GM12878 (cell line): Measurements from ENCODE around the gene HEATR9. TPM values are rescaled to one million over a fixed set of nuclear protein-coding genes. Genes with fewer than 3 reads are reported as not detected.

ENCODE experiments used
- CBX3 ChIP-seq: fragments of 200-600 bp; sonication (generic); IDR thresholded peaks from 2 replicates; pipeline ENCODE4 v1.6.1; 2016; ENCODE audit warnings: low read depth, borderline replicate concordance
- EED ChIP-seq: sonication (generic); IDR thresholded peaks from 2 replicates; pipeline ENCODE4 v1.6.1; 2016; ENCODE audit warnings: antibody characterized with exemption, low read depth
- MTA2 ChIP-seq: fragments of 450-650 bp; IDR thresholded peaks from 2 replicates; pipeline ENCODE4 v1.6.1; 2016; ENCODE audit warnings: low read depth, mild to moderate bottlenecking, moderate library complexity
- MYC ChIP-seq: IDR thresholded peaks from 2 replicates; pipeline ENCODE4 v1.6.1; 2011; ENCODE audit warnings: mild to moderate bottlenecking, low read length, moderate library complexity, inconsistent platforms; ENCODE audit not compliant: insufficient read depth, insufficient replicate concordance, insufficient read length, severe bottlenecking
- NFXL1 ChIP-seq: fragments of 450-650 bp; IDR thresholded peaks from 2 replicates; pipeline ENCODE4 v1.6.1; 2017; ENCODE audit warnings: antibody characterized with exemption, mild to moderate bottlenecking, borderline replicate concordance
- NR2C2 ChIP-seq: IDR thresholded peaks from 2 replicates; pipeline ENCODE4 v1.6.1; 2011; ENCODE audit warnings: borderline replicate concordance, low read depth; ENCODE audit not compliant: control insufficient read depth, insufficient read length
- RELA ChIP-seq: fragments of 450-650 bp; IDR thresholded peaks from 2 replicates; pipeline ENCODE4 v1.8.0; 2014; ENCODE audit warnings: borderline replicate concordance; ENCODE audit not compliant: partially characterized antibody
- RUNX3 ChIP-seq: IDR thresholded peaks from 2 replicates; pipeline ENCODE4 v1.6.1; 2012; ENCODE audit warnings: low read length, inconsistent platforms
- SIN3A ChIP-seq: IDR thresholded peaks from 2 replicates; pipeline ENCODE4 v1.6.1; 2012; ENCODE audit warnings: low read depth, low read length, improper control_type of control experiment
- SP1 ChIP-seq: IDR thresholded peaks from one replicate; pipeline ENCODE4 v1.6.1; 2011; ENCODE audit warnings: low read depth, low read length
- SPI1 ChIP-seq: IDR thresholded peaks from 2 replicates; pipeline ENCODE4 v1.6.1; 2011; ENCODE audit warnings: low read depth, mild to moderate bottlenecking, low read length, moderate library complexity, borderline replicate concordance; ENCODE audit not compliant: insufficient read depth
- SREBF2 ChIP-seq: IDR thresholded peaks from 2 replicates; pipeline ENCODE4 v1.6.1; 2012; ENCODE audit warnings: mild to moderate bottlenecking, low read length
- TBL1XR1 ChIP-seq: IDR thresholded peaks from 2 replicates; pipeline ENCODE4 v1.6.1; 2012; ENCODE audit warnings: low read depth, low read length, improper control_type of control experiment
- TCF12 ChIP-seq: IDR thresholded peaks from 2 replicates; pipeline ENCODE4 v1.6.1; 2011; ENCODE audit warnings: low read depth, mild to moderate bottlenecking, low read length
- TCF7 ChIP-seq: IDR thresholded peaks from 2 replicates; pipeline ENCODE4 v1.6.1; 2014; ENCODE audit warnings: antibody characterized with exemption, borderline replicate concordance
- YY1 ChIP-seq: IDR thresholded peaks from 2 replicates; pipeline ENCODE4 v1.6.1; 2011; ENCODE audit warnings: low read depth, mild to moderate bottlenecking, low read length
- ZBED1 ChIP-seq: IDR thresholded peaks from 2 replicates; pipeline ENCODE4 v1.6.1; 2016; ENCODE audit warnings: borderline replicate concordance
- ZNF274 ChIP-seq: IDR thresholded peaks from one replicate; pipeline ENCODE4 v1.8.0; 2011; ENCODE audit not compliant: insufficient read length, insufficient read depth
- polyA plus RNA-seq, 11 experiments: library from polyadenylated mRNA; depleted of rRNA in 4 of 11; unstranded in 6 of 11; stranded (reverse) in 5 of 11; fragments of >200 nt; fragmentation: Nextera tagmentation in 4 of 11; fragmentation: Illumina TruSeq in 1 of 11; extraction: Ambion mirVana in 4 of 11; extraction: Trizol in 1 of 11; gene quantifications; 1 replicate in 1 of 11; 2 replicates in 10 of 11; pipeline versions ENCODE4 v1.2.1 to v1.2.3, GENCODE V29; 2011 to 2016; ENCODE audit warnings: inconsistent platforms in 2 of 11, missing spikeins in 2 of 11, low read depth in 1 of 11
- total RNA-seq, 4 experiments: library from RNA; depleted of rRNA in 3 of 4; stranded (reverse); fragments of >200 nt in 3 of 4; fragmentation: Illumina TruSeq in 1 of 4; extraction: Trizol in 1 of 4; gene quantifications; 2 replicates each; pipeline versions ENCODE4 v1.2.1 to v1.2.3, GENCODE V29; 2013 to 2021
- TF ChIP-seq, protein P1 (sequence below): IDR thresholded peaks from 2 replicates; pipeline ENCODE4 v1.6.1; 2011; ENCODE audit warnings: borderline replicate concordance, low read depth, mild to moderate bottlenecking, moderate library complexity, low read length; ENCODE audit not compliant: insufficient read depth, poor library complexity, severe bottlenecking
- TF ChIP-seq, protein P2 (sequence below), 3 experiments: IDR thresholded peaks in 2 of 3; conservative IDR thresholded peaks in 1 of 3; 2 replicates each; pipeline ENCODE4 v1.5.1; 2011; ENCODE audit warnings: low read depth in 3 of 3, low read length in 3 of 3, mild to moderate bottlenecking in 3 of 3, control low read depth in 2 of 3, moderate library complexity in 2 of 3, inconsistent platforms in 1 of 3, mixed read lengths in 1 of 3; ENCODE audit not compliant: control insufficient read depth in 2 of 3, insufficient read depth in 1 of 3; ENCODE audit errors: extremely low read depth in 1 of 3
- TF ChIP-seq, protein P3 (sequence below): fragments of 450-650 bp; conservative IDR thresholded peaks from 2 replicates; pipeline ENCODE4 v1.6.1; 2017; ENCODE audit warnings: mild to moderate bottlenecking, moderate library complexity
- TF ChIP-seq, protein P4 (sequence below): fragments of 150-350 bp; IDR thresholded peaks from 2 replicates; pipeline ENCODE4 v1.6.1; 2016; ENCODE audit warnings: low read depth, low read length

The HEATR9 gene
- total and polyA plus RNA-seq, 10 of the 15 experiments (the other 5 are each of a cell fraction or from before 2014, with no cell fraction given), result 0.04 to 0.43 (median 0.13) TPM; not detected in 2

DNA sequence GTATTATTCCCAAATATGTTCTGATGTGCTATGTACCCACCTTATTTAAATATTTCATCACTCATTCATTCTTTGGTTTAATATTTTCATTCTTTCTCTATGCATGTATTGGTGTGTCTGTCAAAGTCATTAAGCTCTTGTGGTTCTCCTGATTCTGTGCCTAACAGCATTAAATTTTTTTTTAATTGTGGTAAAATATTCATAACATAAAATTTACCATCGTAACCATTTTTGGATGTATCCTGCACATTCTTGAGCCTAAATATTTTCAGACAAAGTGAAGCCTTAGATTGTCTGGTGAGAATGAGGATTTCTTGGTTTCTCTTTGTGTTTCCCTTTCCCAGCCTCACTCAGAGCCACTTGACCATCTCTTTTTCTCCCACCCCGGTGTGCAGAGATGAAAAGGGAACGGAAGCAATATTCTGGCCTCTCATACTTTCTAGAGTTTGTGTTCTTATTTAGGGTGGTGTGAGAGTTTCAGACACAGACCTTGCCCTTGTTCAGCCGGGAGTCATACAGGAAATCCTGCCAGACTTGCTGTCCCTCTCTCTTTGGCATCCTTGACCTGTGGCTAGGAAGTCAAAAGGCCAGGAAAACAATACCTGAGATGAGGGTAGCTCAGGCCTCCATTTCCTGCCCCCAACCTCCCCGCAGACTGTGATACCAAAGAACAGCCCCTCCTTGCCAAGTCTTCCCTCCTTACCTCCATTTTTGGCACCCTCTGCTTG, 6.5 kb upstream of the HEATR9 start (continued):
- TF ChIP-seq, protein P1, sequence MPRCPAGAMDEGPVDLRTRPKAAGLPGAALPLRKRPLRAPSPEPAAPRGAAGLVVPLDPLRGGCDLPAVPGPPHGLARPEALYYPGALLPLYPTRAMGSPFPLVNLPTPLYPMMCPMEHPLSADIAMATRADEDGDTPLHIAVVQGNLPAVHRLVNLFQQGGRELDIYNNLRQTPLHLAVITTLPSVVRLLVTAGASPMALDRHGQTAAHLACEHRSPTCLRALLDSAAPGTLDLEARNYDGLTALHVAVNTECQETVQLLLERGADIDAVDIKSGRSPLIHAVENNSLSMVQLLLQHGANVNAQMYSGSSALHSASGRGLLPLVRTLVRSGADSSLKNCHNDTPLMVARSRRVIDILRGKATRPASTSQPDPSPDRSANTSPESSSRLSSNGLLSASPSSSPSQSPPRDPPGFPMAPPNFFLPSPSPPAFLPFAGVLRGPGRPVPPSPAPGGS, result no peak
- no peak for TF ChIP-seq TCF7
- no peak for TF ChIP-seq RELA
- TF ChIP-seq, protein P2, sequence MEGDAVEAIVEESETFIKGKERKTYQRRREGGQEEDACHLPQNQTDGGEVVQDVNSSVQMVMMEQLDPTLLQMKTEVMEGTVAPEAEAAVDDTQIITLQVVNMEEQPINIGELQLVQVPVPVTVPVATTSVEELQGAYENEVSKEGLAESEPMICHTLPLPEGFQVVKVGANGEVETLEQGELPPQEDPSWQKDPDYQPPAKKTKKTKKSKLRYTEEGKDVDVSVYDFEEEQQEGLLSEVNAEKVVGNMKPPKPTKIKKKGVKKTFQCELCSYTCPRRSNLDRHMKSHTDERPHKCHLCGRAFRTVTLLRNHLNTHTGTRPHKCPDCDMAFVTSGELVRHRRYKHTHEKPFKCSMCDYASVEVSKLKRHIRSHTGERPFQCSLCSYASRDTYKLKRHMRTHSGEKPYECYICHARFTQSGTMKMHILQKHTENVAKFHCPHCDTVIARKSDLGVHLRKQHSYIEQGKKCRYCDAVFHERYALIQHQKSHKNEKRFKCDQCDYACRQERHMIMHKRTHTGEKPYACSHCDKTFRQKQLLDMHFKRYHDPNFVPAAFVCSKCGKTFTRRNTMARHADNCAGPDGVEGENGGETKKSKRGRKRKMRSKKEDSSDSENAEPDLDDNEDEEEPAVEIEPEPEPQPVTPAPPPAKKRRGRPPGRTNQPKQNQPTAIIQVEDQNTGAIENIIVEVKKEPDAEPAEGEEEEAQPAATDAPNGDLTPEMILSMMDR (IDR thresholded peaks at IDR 0.05 in 2 of 3, conservative IDR thresholded peaks at IDR 0.05 in 1 of 3; ENCODE audit: control insufficient read depth in 2 of 3, extremely low read depth in 1 of 3, insufficient read depth in 1 of 3, low read depth in 3 of 3, low read length in 3 of 3), result no peak
- no peak for TF ChIP-seq MYC
- TF ChIP-seq TBL1XR1, result no peak
- no peak for TF ChIP-seq SIN3A
- TF ChIP-seq SPI1, result no peak
- no peak for TF ChIP-seq NFXL1
- TF ChIP-seq RUNX3, result peak; percentile 38; the same call in 1 of the 2 replicates
- no peak for TF ChIP-seq SREBF2
- no peak for TF ChIP-seq NR2C2
- TF ChIP-seq, protein P3, sequence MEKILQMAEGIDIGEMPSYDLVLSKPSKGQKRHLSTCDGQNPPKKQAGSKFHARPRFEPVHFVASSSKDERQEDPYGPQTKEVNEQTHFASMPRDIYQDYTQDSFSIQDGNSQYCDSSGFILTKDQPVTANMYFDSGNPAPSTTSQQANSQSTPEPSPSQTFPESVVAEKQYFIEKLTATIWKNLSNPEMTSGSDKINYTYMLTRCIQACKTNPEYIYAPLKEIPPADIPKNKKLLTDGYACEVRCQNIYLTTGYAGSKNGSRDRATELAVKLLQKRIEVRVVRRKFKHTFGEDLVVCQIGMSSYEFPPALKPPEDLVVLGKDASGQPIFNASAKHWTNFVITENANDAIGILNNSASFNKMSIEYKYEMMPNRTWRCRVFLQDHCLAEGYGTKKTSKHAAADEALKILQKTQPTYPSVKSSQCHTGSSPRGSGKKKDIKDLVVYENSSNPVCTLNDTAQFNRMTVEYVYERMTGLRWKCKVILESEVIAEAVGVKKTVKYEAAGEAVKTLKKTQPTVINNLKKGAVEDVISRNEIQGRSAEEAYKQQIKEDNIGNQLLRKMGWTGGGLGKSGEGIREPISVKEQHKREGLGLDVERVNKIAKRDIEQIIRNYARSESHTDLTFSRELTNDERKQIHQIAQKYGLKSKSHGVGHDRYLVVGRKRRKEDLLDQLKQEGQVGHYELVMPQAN, result no peak
- peak; percentile 27; the same call in 1 of the 2 replicates for TF ChIP-seq EED
- no peak for TF ChIP-seq SP1
- no peak for TF ChIP-seq ZNF274
- TF ChIP-seq CBX3, result no peak
- no peak for TF ChIP-seq ZBED1
- no peak for TF ChIP-seq TCF12
- TF ChIP-seq YY1, result peak; percentile 44; the same call in 1 of the 2 replicates
- TF ChIP-seq, protein P4, sequence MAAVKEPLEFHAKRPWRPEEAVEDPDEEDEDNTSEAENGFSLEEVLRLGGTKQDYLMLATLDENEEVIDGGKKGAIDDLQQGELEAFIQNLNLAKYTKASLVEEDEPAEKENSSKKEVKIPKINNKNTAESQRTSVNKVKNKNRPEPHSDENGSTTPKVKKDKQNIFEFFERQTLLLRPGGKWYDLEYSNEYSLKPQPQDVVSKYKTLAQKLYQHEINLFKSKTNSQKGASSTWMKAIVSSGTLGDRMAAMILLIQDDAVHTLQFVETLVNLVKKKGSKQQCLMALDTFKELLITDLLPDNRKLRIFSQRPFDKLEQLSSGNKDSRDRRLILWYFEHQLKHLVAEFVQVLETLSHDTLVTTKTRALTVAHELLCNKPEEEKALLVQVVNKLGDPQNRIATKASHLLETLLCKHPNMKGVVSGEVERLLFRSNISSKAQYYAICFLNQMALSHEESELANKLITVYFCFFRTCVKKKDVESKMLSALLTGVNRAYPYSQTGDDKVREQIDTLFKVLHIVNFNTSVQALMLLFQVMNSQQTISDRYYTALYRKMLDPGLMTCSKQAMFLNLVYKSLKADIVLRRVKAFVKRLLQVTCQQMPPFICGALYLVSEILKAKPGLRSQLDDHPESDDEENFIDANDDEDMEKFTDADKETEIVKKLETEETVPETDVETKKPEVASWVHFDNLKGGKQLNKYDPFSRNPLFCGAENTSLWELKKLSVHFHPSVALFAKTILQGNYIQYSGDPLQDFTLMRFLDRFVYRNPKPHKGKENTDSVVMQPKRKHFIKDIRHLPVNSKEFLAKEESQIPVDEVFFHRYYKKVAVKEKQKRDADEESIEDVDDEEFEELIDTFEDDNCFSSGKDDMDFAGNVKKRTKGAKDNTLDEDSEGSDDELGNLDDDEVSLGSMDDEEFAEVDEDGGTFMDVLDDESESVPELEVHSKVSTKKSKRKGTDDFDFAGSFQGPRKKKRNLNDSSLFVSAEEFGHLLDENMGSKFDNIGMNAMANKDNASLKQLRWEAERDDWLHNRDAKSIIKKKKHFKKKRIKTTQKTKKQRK, result no peak
- TF ChIP-seq MTA2, result no peak
